ENCODE measurements around the gene WNT7A.
A peak's percentile ranks its signal among the peaks of the same experiment; 100 is the strongest.

The WNT7A gene

GRCh38 chr3:13870902-13871301, 9.0 kb downstream of the WNT7A start:
- Histone ChIP-seq H3K4me1 (ENCODE audit: insufficient read depth, poor library complexity, severe bottlenecking) (no peaks in the 10 kb centered on the region), H3K27me3 (ENCODE audit: insufficient read depth, poor library complexity, severe bottlenecking) (no peaks in the 10 kb centered on the region), H3K9me3 (ENCODE audit: severe bottlenecking) (no peaks in the 10 kb centered on the region), H3K27ac (ENCODE audit: poor library complexity, severe bottlenecking) (no peak overlapping the region), H3K4me3 (ENCODE audit: severe bottlenecking) (no peak overlapping the region), H3K36me3 (ENCODE audit: low read depth) (peaks cover 76% of the 10 kb centered on the region)
- no peak for TF ChIP-seq CTCF (IDR thresholded peaks at IDR 0.05; ENCODE audit: poor library complexity, severe bottlenecking)
- no peak for DNase-seq (ENCODE audit: low spot score)
- no peak for ATAC-seq (ENCODE audit: low read depth)

GRCh38 chr3:13869761-13870343, 10.0 kb downstream of the WNT7A start:
- H3K9me3 ChIP-seq (ENCODE audit: severe bottlenecking): no peaks in the 10 kb centered on the region
- peak overlapping the region; percentile 25 for H3K27ac ChIP-seq (ENCODE audit: poor library complexity, severe bottlenecking)
- H3K4me3 ChIP-seq (ENCODE audit: severe bottlenecking): no peak overlapping the region
- ATAC-seq (ENCODE audit: low read depth) (peak; percentile 68), DNase-seq (ENCODE audit: low spot score) (no peak)
- no peaks in the 10 kb centered on the region for H3K4me1 ChIP-seq (ENCODE audit: insufficient read depth, poor library complexity, severe bottlenecking)
- no peaks in the 10 kb centered on the region for H3K27me3 ChIP-seq (ENCODE audit: insufficient read depth, poor library complexity, severe bottlenecking)
- TF ChIP-seq CTCF (IDR thresholded peaks at IDR 0.05; ENCODE audit: poor library complexity, severe bottlenecking): no peak
- H3K36me3 ChIP-seq (ENCODE audit: low read depth): peaks cover 75% of the 10 kb centered on the region

DNA sequence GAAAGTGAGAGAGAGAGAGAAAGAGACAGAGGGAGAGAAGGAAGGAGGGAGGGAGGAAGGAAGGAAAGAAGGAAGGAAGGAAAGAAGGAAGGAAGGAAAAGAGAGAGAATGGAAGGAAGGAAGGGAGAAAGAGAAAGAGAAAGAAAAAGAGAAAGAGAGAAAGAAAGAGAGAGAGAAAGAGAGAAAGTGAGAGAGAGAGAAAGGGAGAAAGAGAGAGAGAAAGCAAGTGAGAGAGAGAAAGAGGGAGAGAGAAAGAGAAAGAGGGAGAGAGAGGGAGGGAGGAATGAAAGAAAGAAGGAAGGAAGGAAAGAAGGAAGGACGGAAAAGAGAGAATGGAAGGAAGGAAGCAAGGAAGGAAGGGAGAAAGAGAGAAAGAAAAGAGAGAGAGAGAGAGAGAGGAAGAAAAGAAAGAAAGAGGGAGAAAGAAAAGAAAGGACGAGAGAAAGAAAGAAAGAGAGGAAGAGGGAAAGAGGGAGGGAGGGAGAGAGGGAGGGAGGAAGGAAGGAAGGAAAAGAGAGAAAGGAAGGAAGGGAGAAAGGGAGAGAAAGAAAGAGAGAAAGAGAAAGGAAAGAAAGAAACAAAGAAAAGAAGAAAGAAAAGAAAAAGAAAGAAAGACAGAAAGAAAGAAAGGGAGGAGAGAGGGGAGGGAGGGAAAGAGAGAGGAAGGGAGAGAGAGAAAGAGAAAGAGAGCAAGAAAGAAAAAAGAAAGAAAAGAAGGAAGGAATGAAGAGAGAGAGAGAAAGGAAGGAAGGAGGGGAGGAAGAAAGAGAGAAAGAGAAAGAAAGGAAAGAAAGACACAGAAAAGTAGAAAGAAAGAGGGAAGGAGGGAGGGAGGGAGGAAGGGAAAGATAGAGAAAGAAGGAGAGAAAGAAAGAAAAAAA, 10.8 kb downstream of the WNT7A start:
- no peaks in the 10 kb centered on the region for H3K4me1 ChIP-seq (ENCODE audit: insufficient read depth, poor library complexity, severe bottlenecking)
- no peak for TF ChIP-seq CTCF (IDR thresholded peaks at IDR 0.05; ENCODE audit: poor library complexity, severe bottlenecking)
- no peak overlapping the region for H3K4me3 ChIP-seq (ENCODE audit: severe bottlenecking)
- H3K36me3 ChIP-seq (ENCODE audit: low read depth): peaks cover 75% of the 10 kb centered on the region
- H3K27me3 ChIP-seq (ENCODE audit: insufficient read depth, poor library complexity, severe bottlenecking): no peaks in the 10 kb centered on the region
- no peak overlapping the region for H3K27ac ChIP-seq (ENCODE audit: poor library complexity, severe bottlenecking)
- no peak for DNase-seq (ENCODE audit: low spot score)
- no peaks in the 10 kb centered on the region for H3K9me3 ChIP-seq (ENCODE audit: severe bottlenecking)
- no peak for ATAC-seq (ENCODE audit: low read depth)

- no peak for ATAC-seq (ENCODE audit: low read depth)
- no peak overlapping the region for H3K27ac ChIP-seq (ENCODE audit: poor library complexity, severe bottlenecking)
Measured at GRCh38 chr3:13867732-13868131, 12.1 kb downstream of the WNT7A start.

More at GRCh38 chr3:13867732-13868131, 12.1 kb downstream of the WNT7A start:
- TF ChIP-seq CTCF (IDR thresholded peaks at IDR 0.05; ENCODE audit: poor library complexity, severe bottlenecking): no peak
- no peak for DNase-seq (ENCODE audit: low spot score)
- H3K36me3 ChIP-seq (ENCODE audit: low read depth): peaks cover 65% of the 10 kb centered on the region
- H3K27me3 ChIP-seq (ENCODE audit: insufficient read depth, poor library complexity, severe bottlenecking): no peaks in the 10 kb centered on the region
- no peaks in the 10 kb centered on the region for H3K4me1 ChIP-seq (ENCODE audit: insufficient read depth, poor library complexity, severe bottlenecking)
- H3K4me3 ChIP-seq (ENCODE audit: severe bottlenecking): no peak overlapping the region
- H3K9me3 ChIP-seq (ENCODE audit: severe bottlenecking): no peaks in the 10 kb centered on the region
